NCI-H2171 (cell line): ENCODE results near the gene GABRR3.
"Not testable (repeated sequence)": the region's sequence is repeated elsewhere in the genome, so short reads cannot be mapped to it uniquely, and the experiment has no call there.

ENCODE experiments used
- DNase-seq: peaks from one replicate; lab custom pipeline; 2025; lab: John Stamatoyannopoulos, UW

GABRR3 gene

GRCh38 chr3:98021830-98022560, 13.1 kb downstream of the GABRR3 start:
- no peak for DNase-seq

GRCh38 chr3:98020412-98020811, 14.7 kb downstream of the GABRR3 start:
- DNase-seq, result no peak

GRCh38 chr3:98018301-98018700, 16.8 kb downstream of the GABRR3 start:
- no peak for DNase-seq

GRCh38 chr3:98014268-98014585, 20.9 kb downstream of the GABRR3 start:
- no peak for DNase-seq

- DNase-seq, result no peak
Observed at GRCh38 chr3:98013411-98014267, 21.5 kb downstream of the GABRR3 start.

GRCh38 chr3:98012979-98013378, 22.1 kb downstream of the GABRR3 start:
- no peak for DNase-seq

- DNase-seq, result not testable (repeated sequence)
Observed at GRCh38 chr3:98010883-98011449, 24.1 kb downstream of the GABRR3 start.

- DNase-seq, result no peak
Observed at GRCh38 chr3:98010194-98010882, 24.8 kb downstream of the GABRR3 start.

GRCh38 chr3:98008855-98009254, 26.3 kb downstream of the GABRR3 start:
- no peak for DNase-seq

GRCh38 chr3:98005438-98005837, 29.7 kb downstream of the GABRR3 start:
- no peak for DNase-seq

GRCh38 chr3:98004721-98005120, 30.4 kb downstream of the GABRR3 start:
- DNase-seq, result no peak

GRCh38 chr3:98003306-98003969, 31.7 kb downstream of the GABRR3 start:
- DNase-seq, result no peak

GRCh38 chr3:98002717-98003116, 32.4 kb downstream of the GABRR3 start:
- DNase-seq, result no peak

GRCh38 chr3:97999994-98000393, 35.1 kb downstream of the GABRR3 start:
- no peak for DNase-seq

- no peak for DNase-seq
Observed at GRCh38 chr3:97999103-97999502, 36.0 kb downstream of the GABRR3 start.

- no peak for DNase-seq
Observed at GRCh38 chr3:97996988-97997387, 38.1 kb downstream of the GABRR3 start.

GRCh38 chr3:97994328-97994945, 40.7 kb downstream of the GABRR3 start:
- no peak for DNase-seq

- no peak for DNase-seq
Observed at GRCh38 chr3:97993526-97993925, 41.6 kb downstream of the GABRR3 start.

GRCh38 chr3:97992547-97993173, 42.5 kb downstream of the GABRR3 start:
- DNase-seq, result no peak

- no peak for DNase-seq
Observed at GRCh38 chr3:97991293-97991682, 43.8 kb downstream of the GABRR3 start.
